GF-D8 (cell line): ENCODE results near the gene PLEKHG2.
A peak's percentile ranks its signal among the peaks of the same experiment; 100 is the strongest.

Experiments used
- DNase-seq: peaks from one replicate; lab custom pipeline; 2025; lab: John Stamatoyannopoulos, UW

Gene PLEKHG2

DNA sequence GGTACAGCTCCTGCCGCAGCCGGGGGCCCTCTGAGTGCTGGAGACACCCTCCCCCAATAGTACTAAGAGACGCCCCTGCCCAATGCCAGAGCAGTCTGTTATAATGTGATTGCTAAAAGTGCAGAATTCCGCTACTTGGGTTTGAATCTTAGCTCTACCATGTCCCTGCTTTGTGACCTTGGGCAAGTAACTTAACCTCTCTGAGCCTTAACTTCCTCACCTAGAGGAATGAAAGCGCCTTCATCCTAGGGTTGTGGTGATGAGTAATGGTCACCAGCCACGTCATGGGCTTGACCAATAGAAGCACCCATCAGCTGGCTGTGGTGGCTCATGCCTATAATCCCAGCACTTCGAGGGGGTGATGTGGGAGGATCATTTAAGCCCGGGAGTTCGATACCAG lies 6.5 kb downstream of the PLEKHG2 start:
- no peak for DNase-seq

- DNase-seq: no peak
Observed at GRCh38 chr19:39420769-39421168, 8.3 kb downstream of the PLEKHG2 start.

DNA sequence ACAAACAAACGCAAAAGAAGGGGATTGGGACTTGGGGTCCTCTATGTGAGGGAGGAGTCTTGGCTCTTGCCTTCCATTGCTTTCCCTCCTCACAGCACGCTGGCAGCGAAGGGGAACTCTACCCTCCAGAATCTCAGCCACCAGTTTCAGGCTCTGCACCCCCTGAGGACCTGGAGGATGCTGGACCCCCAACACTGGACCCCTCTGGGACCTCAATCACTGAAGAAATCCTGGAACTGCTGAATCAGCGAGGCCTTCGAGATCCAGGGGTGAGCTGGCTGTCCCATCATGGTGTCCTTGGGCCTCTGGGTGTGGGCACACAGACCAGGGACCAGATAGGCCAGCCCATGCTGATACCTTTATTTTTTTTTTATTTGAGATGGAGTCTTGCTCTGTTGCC lies 9.6 kb downstream of the PLEKHG2 start:
- DNase-seq: no peak

GRCh38 chr19:39423258-39424086 lies 11.0 kb downstream of the PLEKHG2 start:
- no peak for DNase-seq

- no peak for DNase-seq
Observed at GRCh38 chr19:39424934-39425333, 12.5 kb downstream of the PLEKHG2 start.

DNA sequence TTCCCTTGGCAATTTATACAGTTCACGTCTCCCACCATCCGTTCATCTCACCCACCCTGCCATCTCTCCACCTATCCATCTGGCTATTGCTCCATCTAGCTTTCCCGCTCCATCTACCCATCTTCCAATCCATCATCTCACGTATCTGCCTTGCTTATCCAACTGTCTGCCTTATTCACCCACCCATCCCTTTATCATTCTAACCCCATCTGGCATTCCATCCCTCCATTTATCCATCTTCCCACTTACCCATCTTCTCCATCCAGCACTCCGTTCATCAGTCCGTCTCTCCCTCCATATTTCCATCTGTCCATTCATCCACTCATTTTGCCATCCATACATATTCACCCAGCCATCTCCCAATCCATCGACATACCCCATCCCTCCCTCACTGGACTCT lies 13.3 kb downstream of the PLEKHG2 start:
- DNase-seq: no peak

DNA sequence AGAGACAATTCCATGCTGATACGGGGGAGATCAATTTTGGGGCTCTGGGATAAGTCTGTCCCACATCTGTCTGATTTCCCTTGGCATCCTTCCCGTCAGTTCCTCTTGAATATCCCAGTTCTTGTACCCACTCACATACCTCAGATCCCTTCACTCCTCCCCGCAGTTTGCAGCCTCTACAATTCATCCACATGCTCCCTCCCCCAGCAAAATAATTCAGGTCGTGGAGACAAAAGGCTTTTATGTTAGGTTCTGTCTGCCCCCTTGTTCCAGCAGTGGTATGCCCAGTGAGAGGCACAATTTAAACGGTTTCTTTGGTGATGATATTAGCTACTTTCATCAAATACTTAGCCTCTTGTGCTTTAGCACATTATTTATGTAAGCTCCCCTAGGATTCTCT lies 13.7 kb downstream of the PLEKHG2 start:
- DNase-seq: no peak

DNA sequence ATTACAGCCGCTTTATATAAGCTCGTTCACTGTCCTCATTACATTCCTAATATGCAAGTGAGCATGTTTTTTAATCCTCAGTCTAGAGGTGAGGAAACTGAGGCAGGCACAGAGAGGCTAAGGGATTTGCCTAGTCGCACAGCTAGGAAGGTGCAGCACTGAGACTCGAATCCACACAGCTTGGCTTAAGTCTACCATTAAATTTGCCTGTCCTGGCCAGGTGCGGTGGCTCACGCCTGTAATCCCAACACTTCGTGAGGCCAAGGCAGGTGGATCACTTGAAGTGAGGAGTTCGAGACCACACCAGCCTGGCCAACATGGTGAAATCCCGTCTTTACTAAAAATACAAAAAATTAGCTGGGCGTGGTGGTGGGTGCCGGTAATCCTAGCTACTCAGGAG lies 15.2 kb downstream of the PLEKHG2 start:
- no peak for DNase-seq

GRCh38 chr19:39428283-39429112 lies 16.0 kb downstream of the PLEKHG2 start:
- no peak for DNase-seq

GRCh38 chr19:39430675-39431593 lies 18.5 kb downstream of the PLEKHG2 start:
- DNase-seq: peak; percentile 57

DNA sequence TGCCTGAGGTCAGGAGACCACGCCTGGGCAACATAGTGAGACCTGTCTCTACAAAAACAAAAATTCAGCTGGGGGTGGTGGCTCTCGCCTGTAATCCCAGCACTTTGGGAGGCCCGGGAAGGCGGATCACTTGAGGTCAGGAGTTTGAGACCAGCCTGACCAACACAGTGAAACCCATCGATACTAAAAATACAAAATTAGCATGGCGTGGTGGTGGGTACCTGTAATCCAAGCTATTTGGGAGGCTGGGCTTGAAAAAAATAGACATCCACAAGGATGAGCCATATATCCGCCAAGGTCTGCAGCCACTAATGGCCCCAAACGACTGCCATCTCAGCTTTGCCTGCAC lies 20.2 kb downstream of the PLEKHG2 start:
- no peak for DNase-seq

DNA sequence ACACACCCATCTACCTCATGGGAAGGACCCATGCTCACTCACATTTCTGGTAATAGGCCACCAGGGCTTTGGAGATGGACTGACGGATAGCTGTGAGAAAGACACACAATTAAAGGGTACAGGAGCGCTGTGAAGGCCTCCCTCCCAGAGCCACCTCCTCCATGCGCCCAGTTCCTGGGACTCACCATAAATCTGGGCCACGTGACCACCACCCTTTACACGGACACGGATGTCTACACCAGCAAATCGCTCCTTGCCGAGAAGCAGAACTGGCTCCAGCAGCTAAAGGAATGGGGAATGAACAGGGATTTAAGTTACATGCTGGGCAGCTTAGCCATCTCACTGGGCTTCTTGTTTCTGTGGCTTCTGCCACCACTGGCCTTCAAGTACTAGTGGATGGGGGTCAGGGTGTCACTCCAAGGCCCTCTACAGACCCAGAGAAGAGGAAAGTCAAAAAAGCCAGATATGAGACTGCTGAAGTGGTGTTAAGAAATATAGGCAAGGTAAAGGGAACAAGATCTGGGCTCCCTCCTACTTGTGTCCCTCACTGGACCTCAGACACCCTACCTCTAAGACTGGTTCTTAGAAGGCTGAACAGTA lies 21.1 kb downstream of the PLEKHG2 start:
- DNase-seq: no peak

DNA sequence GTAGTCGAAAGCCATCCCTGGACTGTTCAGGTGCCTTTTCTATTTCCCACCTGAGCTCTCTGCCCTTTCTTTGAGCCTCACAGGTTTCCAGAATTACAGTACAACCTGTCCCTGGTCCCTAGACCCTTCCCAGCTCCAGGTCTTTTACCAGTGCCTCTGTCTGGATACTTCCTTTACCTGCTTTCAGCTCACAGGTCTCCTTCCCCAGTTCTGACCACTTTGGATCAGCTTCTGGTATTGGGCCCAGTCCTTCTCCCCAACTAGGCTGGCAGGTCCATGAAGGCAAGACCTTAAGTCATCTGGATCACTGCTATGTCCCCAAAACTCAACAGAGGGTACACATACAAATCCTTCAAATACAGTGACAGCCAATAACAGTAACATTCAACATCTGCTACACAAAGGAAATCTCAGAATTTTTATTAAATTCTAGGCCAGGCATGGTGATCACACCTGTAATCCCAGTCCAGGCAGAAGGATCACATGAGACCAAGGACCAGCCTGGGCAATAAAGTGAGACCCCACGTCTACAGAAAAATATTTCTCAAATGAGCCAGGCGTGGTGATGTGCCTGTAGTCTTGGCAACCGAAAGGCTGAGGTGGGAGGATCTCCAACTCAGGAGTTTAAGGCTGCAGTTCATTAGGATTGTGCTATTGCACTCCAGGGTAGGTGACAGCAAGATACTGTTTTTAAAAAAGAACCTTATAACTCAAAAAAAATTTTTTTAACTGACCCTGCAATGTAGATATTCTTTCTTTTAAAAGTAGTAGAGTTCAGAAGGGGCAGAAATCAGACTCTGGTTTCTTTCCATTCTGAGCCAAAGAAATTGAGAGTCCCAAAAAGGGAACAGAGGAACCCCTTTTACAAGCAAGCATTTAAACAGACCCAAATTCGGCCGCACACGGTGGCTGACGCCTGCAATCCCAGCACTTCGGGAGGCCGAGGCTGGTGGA lies 21.9 kb downstream of the PLEKHG2 start:
- DNase-seq: no peak

DNA sequence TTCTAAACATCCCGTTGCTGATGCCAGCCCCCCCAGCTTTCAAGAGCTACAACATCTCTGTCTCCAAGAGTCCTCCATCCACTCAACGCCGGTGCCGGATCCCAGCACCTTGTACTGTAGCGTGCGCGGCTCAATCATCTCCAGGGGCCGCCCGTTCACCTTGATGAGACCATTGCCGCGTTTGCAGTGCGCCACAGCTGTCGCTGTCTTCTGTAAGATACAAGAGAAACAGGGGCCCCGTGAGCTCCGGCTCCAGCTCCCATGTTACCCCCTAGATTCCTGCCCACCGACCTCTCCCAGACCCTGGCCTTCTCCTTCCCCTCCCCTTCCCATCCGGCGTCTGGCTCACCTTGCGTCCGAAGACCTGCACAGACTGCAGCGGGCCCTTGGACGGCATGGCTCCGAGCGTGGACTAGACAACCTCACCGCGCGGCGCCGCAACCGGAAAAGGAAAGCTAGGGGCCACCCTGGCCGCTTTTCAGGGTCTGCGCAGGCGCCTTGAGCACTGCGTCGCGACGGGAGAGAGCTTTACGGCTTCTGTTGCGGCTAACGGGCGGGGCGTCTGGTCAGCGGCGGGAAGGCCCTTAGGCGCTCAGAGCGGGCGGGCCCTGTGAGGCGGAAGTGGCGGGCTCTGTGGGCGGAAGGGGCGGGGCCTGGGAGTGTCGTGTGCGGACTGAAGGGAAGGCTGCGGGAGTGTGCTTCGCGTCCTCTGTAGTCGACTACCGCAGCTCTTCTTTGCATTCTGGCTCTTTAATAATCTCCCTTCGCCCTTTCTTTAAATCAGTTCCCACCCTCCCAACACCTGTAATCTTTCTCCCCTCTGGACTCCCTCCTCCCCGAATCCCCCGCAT lies 23.3 kb downstream of the PLEKHG2 start, which contains the start of gene RPS16:
RPS16 (minus strand) TSS at position 451 of the 851 bp plus-strand sequence; CDS start at position 397, 54 bp downstream.
- peak; percentile 95 for DNase-seq

DNA sequence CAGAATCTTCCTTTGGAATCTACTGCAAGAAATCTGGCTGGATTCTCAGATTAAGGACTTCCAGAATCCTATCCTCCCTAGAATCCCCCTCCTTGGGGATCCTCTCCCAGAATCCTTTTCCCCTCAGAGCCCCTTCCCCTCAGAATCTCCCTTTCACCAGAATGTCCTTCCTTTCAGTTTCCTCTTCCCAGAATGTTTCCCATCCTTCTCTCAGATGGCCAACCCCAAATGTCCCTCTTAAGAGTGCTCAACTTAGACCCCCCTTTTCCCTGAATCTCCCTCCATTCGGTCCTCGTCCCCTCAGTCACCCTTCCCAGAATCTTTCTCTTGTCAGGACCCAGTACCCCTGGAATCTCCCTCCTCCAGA lies 23.9 kb downstream of the PLEKHG2 start:
- DNase-seq: no peak

DNA sequence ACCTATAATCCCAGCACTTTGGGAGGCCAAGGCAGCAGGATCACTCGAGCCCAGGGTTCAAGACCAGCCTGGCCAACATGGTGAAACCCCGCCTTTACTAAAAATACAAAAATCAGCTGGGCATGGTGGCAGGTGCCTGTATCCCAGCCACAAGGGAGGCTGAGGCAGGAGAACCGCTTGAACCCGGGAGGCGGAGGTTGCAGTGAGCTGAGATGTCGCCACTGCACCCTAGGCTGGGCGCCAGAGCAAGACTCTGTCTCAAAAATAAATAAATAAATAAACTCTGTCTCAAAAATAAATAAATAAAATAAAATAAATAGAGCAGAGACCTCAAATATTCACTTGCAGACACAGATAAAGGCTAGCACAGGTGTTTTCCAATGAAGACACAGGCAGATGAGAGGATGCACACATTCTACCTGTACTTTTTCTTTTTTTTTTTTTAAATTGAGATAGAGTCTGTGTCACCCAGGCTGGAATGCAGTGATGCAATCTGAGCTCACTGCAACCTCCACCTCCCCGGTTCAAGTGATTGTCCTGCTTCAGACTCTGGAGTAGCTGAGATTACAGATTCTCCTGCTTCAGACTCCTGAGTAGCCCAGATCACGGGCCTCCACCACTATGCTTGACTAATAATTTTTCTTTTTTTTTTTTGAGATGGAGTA lies 25.9 kb downstream of the PLEKHG2 start:
- no peak for DNase-seq

- DNase-seq: no peak
Observed at GRCh38 chr19:39444598-39445195, 32.2 kb downstream of the PLEKHG2 start.

GRCh38 chr19:39445196-39446111 lies 33.0 kb downstream of the PLEKHG2 start, which contains the start of gene SUPT5H:
TSS of gene SUPT5H (plus strand) at chr19:39445582. CDS start at chr19:39445891, 309 bp downstream.
- peak; percentile 90 for DNase-seq
